Ascending aorta (tissue), 2 donors: Measurements from ENCODE around the gene PHAF1. TPM values are rescaled to one million over a fixed set of nuclear protein-coding genes. Genes with fewer than 3 reads are reported as not detected.

Experiments
- DNase-seq, 2 donors: peaks; one replicate each; pipeline ENCODE4 v3.0.0-alpha.2; 2019; ENCODE audit warnings: low spot score in 2 of 2
- H3K27ac ChIP-seq, 2 donors: fragments of 200-600 bp; sonication (generic); one replicate each; pipeline ENCODE4 v1.5.1; 2016 to 2017; ENCODE audit warnings: mild to moderate bottlenecking in 1 of 2
- H3K27me3 ChIP-seq: fragments of 200-600 bp; sonication (generic); one replicate; pipeline ENCODE4 v1.5.1; 2017
- H3K36me3 ChIP-seq, 2 donors: fragments of 200-600 bp; sonication (generic); one replicate each; pipeline ENCODE4 v1.5.1; 2016
- H3K4me1 ChIP-seq, 2 donors: fragments of 200-600 bp; sonication (generic); one replicate each; pipeline ENCODE4 v1.5.1; 2016 to 2017; ENCODE audit warnings: mild to moderate bottlenecking in 1 of 2
- H3K4me3 ChIP-seq, 2 donors: fragments of 200-600 bp; sonication (generic); one replicate each; pipeline ENCODE4 v1.5.1; 2016 to 2017; ENCODE audit warnings: mild to moderate bottlenecking in 1 of 2
- H3K9me3 ChIP-seq, 2 donors: fragments of 200-600 bp; sonication (generic); one replicate each; pipeline ENCODE4 v1.5.1; 2016
- intact Hi-C: fragments of 100-400 bp; cut with DNase I; formaldehyde crosslinking; loops from one replicate; pipeline ENCODE4 v1.15.1; 2023
- total RNA-seq: library from RNA; depleted of rRNA; stranded (reverse); fragments of >200 nt; gene quantifications from one replicate; pipeline ENCODE4 v1.1.0, GENCODE V29; 2016
- TF ChIP-seq, protein P1 (sequence below), 3 experiments: fragments of 200-600 bp in 2 of 3; fragments of 450-650 bp in 1 of 3; sonication (generic) in 2 of 3; IDR thresholded peaks; one replicate each; pipeline ENCODE4 v1.5.1; 2016 to 2019; ENCODE audit warnings: antibody characterized with exemption in 3 of 3, mild to moderate bottlenecking in 1 of 3, moderate library complexity in 1 of 3

The PHAF1 gene
- total RNA-seq, 1 donor from 2014 or later, result 4.5 TPM

- no peak overlapping the region for H3K4me3 ChIP-seq
- intact Hi-C loops, result no loop called here
Observed at GRCh38 chr16:67111951-67112444, 2.3 kb downstream of the PHAF1 start.

DNA sequence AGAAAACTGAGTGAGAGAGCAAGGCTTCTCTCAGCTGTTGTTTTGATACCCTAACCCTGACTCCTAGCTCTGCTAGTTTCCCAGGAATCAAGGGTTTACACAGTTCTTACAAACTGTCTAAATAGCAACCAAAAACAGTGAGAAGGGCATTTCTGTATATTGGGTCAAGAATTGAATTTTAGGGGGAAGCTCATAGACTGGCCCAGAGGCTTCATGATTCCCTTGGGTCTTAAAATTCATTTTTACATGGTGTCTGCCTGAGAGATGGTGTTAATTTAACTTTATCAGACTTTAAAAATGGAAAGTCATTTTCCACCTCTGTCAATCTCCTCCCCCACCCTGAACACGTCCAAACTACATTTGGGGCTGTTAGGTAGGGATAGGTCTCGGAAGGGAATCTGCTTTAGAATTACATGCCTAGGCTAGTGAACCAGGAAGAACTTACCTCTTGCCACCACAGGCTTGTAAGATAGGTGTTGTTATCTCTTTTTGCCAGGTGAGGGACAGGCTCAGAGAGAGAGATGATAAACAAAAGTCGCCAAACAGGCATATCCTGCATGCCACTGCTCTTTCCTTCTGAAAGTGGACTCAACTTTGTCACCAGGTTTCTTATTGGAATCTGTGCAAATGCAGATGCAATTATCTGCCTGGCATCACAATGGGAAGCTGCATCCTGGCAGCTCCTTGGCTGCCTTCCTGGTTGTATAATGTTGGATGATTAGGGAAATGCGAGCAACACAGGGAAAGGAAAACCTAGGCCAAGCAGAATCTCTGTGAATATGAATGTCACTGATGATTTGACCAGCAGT lies 3.1 kb downstream of the PHAF1 start:
- no peak for DNase-seq
- Histone ChIP-seq H3K9me3 (no peaks in the 10 kb centered on the region), H3K36me3 (no peaks in the 10 kb centered on the region), H3K27ac (no peak overlapping the region), H3K4me1 (peaks cover 10 to 13% of the 10 kb centered on the region in 2 donors), H3K4me3 (no peak overlapping the region), H3K27me3 (no peaks in the 10 kb centered on the region)
- intact Hi-C loops, result no loop called here
- TF ChIP-seq, protein P1, sequence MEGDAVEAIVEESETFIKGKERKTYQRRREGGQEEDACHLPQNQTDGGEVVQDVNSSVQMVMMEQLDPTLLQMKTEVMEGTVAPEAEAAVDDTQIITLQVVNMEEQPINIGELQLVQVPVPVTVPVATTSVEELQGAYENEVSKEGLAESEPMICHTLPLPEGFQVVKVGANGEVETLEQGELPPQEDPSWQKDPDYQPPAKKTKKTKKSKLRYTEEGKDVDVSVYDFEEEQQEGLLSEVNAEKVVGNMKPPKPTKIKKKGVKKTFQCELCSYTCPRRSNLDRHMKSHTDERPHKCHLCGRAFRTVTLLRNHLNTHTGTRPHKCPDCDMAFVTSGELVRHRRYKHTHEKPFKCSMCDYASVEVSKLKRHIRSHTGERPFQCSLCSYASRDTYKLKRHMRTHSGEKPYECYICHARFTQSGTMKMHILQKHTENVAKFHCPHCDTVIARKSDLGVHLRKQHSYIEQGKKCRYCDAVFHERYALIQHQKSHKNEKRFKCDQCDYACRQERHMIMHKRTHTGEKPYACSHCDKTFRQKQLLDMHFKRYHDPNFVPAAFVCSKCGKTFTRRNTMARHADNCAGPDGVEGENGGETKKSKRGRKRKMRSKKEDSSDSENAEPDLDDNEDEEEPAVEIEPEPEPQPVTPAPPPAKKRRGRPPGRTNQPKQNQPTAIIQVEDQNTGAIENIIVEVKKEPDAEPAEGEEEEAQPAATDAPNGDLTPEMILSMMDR (IDR thresholded peaks at IDR 0.05), result no peak

More at GRCh38 chr16:67111951-67112444, 2.3 kb downstream of the PHAF1 start:
- TF ChIP-seq, protein P1 (IDR thresholded peaks at IDR 0.05), result no peak
- no peak for DNase-seq
- H3K4me1 ChIP-seq, result peaks cover 10 to 13% of the 10 kb centered on the region in 2 donors
- H3K9me3 ChIP-seq, result no peaks in the 10 kb centered on the region
- no peaks in the 10 kb centered on the region for H3K36me3 ChIP-seq
- no peak overlapping the region for H3K27ac ChIP-seq
- H3K27me3 ChIP-seq, result no peaks in the 10 kb centered on the region

GRCh38 chr16:67114793-67115192 lies 5.1 kb downstream of the PHAF1 start:
- no peak for DNase-seq
- Histone ChIP-seq H3K27me3 (no peaks in the 10 kb centered on the region), H3K9me3 (no peaks in the 10 kb centered on the region), H3K36me3 (no peaks in the 10 kb centered on the region), H3K4me3 (no peak overlapping the region), H3K4me1 (peaks cover 6 to 13% of the 10 kb centered on the region in 2 donors), H3K27ac (no peak overlapping the region)
- TF ChIP-seq, protein P1 (IDR thresholded peaks at IDR 0.05), result no peak
- intact Hi-C loops, result no loop called here

GRCh38 chr16:67115639-67116038 lies 5.9 kb downstream of the PHAF1 start:
- Histone ChIP-seq H3K4me1 (peaks cover 2 to 8% of the 10 kb centered on the region in 2 donors), H3K27ac (no peak overlapping the region), H3K9me3 (no peaks in the 10 kb centered on the region), H3K4me3 (no peak overlapping the region), H3K36me3 (peaks cover 0 to 7% of the 10 kb centered on the region in 2 donors), H3K27me3 (no peaks in the 10 kb centered on the region)
- TF ChIP-seq, protein P1 (IDR thresholded peaks at IDR 0.05), result no peak
- no peak for DNase-seq
- intact Hi-C loops, result no loop called here

- no peak for DNase-seq
- H3K27ac ChIP-seq, result no peak overlapping the region
- no peaks in the 10 kb centered on the region for H3K4me1 ChIP-seq
- TF ChIP-seq, protein P1 (IDR thresholded peaks at IDR 0.05), result no peak
- H3K36me3 ChIP-seq, result peaks cover 3 to 13% of the 10 kb centered on the region in 2 donors
- H3K4me3 ChIP-seq, result no peak overlapping the region
- intact Hi-C loops, result no loop called here
- H3K27me3 ChIP-seq, result no peaks in the 10 kb centered on the region
- H3K9me3 ChIP-seq, result no peaks in the 10 kb centered on the region
Observed at GRCh38 chr16:67116388-67117311, 6.9 kb downstream of the PHAF1 start.
